GM06990 (cell line): ENCODE data around the gene CD81.

Experiments
- DNase-seq: peaks from one replicate; pipeline ENCODE4 v3.0.0-alpha.2; 2011; ENCODE audit not compliant: insufficient read length; ENCODE audit errors: extremely low read depth
- H3K27me3 ChIP-seq: replicated peaks from 2 replicates; pipeline ENCODE4 v1.6.0; 2011; ENCODE audit warnings: low read length; ENCODE audit not compliant: control insufficient read depth, insufficient read depth
- H3K36me3 ChIP-seq: 2 replicates; pipeline ENCODE4 v1.5.1; 2011; ENCODE audit warnings: low read length; ENCODE audit not compliant: control insufficient read depth, insufficient read depth
- H3K4me3 ChIP-seq: replicated peaks from 2 replicates; pipeline ENCODE4 v1.5.1; 2011; ENCODE audit warnings: low read depth, mild to moderate bottlenecking, control low read depth, low read length
- TF ChIP-seq, protein P1 (sequence below): IDR thresholded peaks from 2 replicates; pipeline ENCODE4 v1.5.1; 2011; ENCODE audit warnings: low read length, control low read depth, mild to moderate bottlenecking, inconsistent platforms; ENCODE audit not compliant: insufficient read depth, poor library complexity, severe bottlenecking

The CD81 gene

DNA sequence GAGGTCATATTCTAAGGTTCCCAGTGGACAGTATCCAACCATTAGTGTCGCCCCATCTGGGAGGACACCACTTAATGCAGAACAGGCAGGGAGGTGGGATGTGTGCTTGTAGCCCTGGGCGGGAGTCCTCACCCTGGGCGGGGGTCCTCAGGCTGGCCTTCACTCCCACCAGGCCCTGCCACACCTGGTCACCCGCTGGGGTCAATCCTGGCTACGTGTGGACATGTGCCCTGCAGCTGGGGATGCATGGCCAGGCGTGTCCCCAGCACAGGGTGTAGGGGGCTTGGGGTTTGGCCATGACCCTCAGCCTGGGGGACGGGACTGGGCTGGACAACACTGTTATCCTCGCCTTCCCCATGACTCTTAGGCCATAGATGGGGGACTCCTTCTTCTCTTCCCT lies 48.4 kb downstream of the CD81 start:
- no peak overlapping the region for H3K4me3 ChIP-seq
- H3K27me3 ChIP-seq = no peaks in the 10 kb centered on the region; the same call in 1 of the 2 replicates
- DNase-seq = no peak
- TF ChIP-seq, protein P1, sequence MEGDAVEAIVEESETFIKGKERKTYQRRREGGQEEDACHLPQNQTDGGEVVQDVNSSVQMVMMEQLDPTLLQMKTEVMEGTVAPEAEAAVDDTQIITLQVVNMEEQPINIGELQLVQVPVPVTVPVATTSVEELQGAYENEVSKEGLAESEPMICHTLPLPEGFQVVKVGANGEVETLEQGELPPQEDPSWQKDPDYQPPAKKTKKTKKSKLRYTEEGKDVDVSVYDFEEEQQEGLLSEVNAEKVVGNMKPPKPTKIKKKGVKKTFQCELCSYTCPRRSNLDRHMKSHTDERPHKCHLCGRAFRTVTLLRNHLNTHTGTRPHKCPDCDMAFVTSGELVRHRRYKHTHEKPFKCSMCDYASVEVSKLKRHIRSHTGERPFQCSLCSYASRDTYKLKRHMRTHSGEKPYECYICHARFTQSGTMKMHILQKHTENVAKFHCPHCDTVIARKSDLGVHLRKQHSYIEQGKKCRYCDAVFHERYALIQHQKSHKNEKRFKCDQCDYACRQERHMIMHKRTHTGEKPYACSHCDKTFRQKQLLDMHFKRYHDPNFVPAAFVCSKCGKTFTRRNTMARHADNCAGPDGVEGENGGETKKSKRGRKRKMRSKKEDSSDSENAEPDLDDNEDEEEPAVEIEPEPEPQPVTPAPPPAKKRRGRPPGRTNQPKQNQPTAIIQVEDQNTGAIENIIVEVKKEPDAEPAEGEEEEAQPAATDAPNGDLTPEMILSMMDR = no peak
- no peaks in the 10 kb centered on the region for H3K36me3 ChIP-seq

- no peak overlapping the region for H3K4me3 ChIP-seq
- DNase-seq = no peak
- H3K36me3 ChIP-seq = no peaks in the 10 kb centered on the region
- TF ChIP-seq, protein P1 = no peak
- no peaks in the 10 kb centered on the region; the same call in 1 of the 2 replicates for H3K27me3 ChIP-seq
Measured at GRCh38 chr11:2426221-2426620, 49.1 kb downstream of the CD81 start.

DNA sequence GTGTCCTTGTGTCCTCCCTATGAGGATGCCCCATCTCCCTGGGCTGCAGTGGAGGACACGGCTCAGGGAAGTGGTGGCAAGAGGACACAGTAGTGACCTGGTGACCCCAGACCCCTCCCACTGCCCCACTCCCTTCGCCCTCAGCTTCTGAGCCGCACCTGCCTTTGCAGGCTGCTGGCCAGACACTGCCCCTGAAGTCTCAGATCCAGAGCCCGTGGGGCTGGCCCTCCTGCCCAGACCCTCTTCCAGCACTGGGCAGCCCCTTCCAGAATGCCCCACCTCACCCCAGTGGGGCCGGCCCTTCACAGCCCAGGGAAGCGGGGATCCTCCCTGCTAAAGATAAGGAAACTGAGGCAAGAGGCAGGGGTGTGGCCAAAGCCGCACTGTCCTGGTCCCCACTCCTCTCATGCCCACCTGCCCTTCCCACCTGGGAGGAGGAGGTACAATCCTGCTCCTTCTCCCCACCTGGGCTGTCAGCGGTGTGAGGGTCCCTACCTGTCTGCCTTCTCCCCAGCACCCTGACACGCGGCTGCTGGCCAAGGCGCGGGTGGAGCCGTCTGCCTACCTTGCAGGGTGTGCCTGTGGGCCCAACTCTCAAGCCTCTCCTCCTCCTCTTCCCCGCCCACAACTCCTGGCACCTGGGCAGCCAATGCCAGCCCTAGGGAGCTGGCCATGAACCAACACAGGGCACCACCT lies 49.9 kb downstream of the CD81 start:
- DNase-seq = no peak
- Histone ChIP-seq H3K4me3 (no peak overlapping the region), H3K36me3 (no peaks in the 10 kb centered on the region), H3K27me3 (no peaks in the 10 kb centered on the region; the same call in 1 of the 2 replicates)
- TF ChIP-seq, protein P1 = no peak

DNA sequence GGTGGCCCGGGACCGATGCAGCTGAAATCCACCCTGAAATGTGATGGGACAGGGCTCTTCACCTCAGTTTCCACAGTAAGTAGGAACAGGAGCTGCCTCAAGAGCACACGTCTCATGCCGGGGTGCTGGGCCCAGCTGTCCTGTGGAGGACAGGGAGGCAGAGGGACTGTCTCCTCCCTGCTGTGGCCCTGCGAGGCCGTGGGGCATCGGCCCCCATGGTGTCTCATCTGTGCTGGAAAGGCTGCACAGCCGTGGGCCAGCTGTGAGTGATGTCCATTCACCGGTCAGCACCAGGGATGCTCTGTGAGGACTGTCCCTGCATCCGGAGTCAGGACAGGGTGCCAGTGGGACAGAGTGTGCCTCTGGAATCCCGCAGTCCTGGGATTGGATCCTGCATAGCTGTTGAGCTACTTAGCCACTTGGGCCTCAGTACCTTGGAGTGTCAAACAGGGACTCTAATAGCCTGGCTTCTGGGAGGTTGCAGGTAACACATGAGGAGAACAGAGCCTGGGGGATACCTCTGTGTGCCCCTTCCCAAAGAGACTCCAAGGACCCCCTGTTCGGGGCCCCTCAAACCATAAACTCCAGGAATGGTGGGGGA lies 50.7 kb downstream of the CD81 start:
- no peak for DNase-seq
- no peaks in the 10 kb centered on the region; the same call in 1 of the 2 replicates for H3K27me3 ChIP-seq
- TF ChIP-seq, protein P1 = no peak
- H3K36me3 ChIP-seq = no peaks in the 10 kb centered on the region
- H3K4me3 ChIP-seq = no peak overlapping the region

GRCh38 chr11:2428322-2428795 lies 51.2 kb downstream of the CD81 start:
- no peaks in the 10 kb centered on the region; the same call in 1 of the 2 replicates for H3K27me3 ChIP-seq
- TF ChIP-seq, protein P1 = peak; percentile 86
- no peaks in the 10 kb centered on the region for H3K36me3 ChIP-seq
- no peak overlapping the region for H3K4me3 ChIP-seq
- no peak for DNase-seq
